GM04504 (cell line): ENCODE measurements around the gene TRIM41.
A peak's percentile ranks its signal among the peaks of the same experiment; 100 is the strongest.

Experiments
- DNase-seq: peaks from one replicate; pipeline ENCODE4 v3.0.0-alpha.2; 2012; ENCODE audit warnings: low read depth

Gene TRIM41

GRCh38 chr5:181233088-181233800 lies 10.2 kb downstream of the TRIM41 start:
- no peak for DNase-seq

GRCh38 chr5:181233801-181234454 lies 10.8 kb downstream of the TRIM41 start:
- DNase-seq = no peak

- DNase-seq = no peak
These were observed 11.6 kb downstream of the TRIM41 start for GRCh38 chr5:181234455-181235306.

GRCh38 chr5:181235323-181235688 lies 12.2 kb downstream of the TRIM41 start:
- DNase-seq = no peak

GRCh38 chr5:181235689-181236366 lies 12.7 kb downstream of the TRIM41 start:
- no peak for DNase-seq

- DNase-seq = no peak
These were observed 13.4 kb downstream of the TRIM41 start for GRCh38 chr5:181236471-181236870.

GRCh38 chr5:181236954-181237641 lies 14.0 kb downstream of the TRIM41 start:
- no peak for DNase-seq

GRCh38 chr5:181237729-181238385 lies 14.8 kb downstream of the TRIM41 start:
- no peak for DNase-seq

- DNase-seq = no peak
These were observed 16.1 kb downstream of the TRIM41 start for GRCh38 chr5:181239062-181239663.

GRCh38 chr5:181241393-181241975 lies 18.4 kb downstream of the TRIM41 start:
- peak; percentile 75 for DNase-seq

- no peak for DNase-seq
These were observed 19.0 kb downstream of the TRIM41 start for GRCh38 chr5:181242031-181242451.

- DNase-seq = no peak
These were observed 20.0 kb downstream of the TRIM41 start for GRCh38 chr5:181243018-181243563.

- DNase-seq = peak; percentile 72
These were observed 20.7 kb downstream of the TRIM41 start, which contains the start of gene RACK1 for GRCh38 chr5:181243564-181244343. TSS of gene RACK1 (minus strand) at chr5:181243906. CDS start at chr5:181243800, 106 bp downstream.

- no peak for DNase-seq
These were observed 22.6 kb downstream of the TRIM41 start for GRCh38 chr5:181245427-181246275.

- DNase-seq = peak; percentile 81
These were observed 23.4 kb downstream of the TRIM41 start for GRCh38 chr5:181246276-181247049.

GRCh38 chr5:181248277-181248676 lies 25.2 kb downstream of the TRIM41 start:
- DNase-seq = no peak

- DNase-seq = no peak
These were observed 32.2 kb downstream of the TRIM41 start for GRCh38 chr5:181255276-181255675.
